Epithelial cell of prostate (primary cell): Measurements from ENCODE around the gene BLNK.

Source experiments
- DNase-seq: peaks from one replicate; pipeline ENCODE4 v3.0.0-alpha.2; 2011; ENCODE audit warnings: low read depth, low spot score
- H3K27ac ChIP-seq: fragments of 450-650 bp; 2 replicates; pipeline ENCODE4 v1.5.1; 2017; ENCODE audit warnings: mild to moderate bottlenecking

The BLNK gene

DNA sequence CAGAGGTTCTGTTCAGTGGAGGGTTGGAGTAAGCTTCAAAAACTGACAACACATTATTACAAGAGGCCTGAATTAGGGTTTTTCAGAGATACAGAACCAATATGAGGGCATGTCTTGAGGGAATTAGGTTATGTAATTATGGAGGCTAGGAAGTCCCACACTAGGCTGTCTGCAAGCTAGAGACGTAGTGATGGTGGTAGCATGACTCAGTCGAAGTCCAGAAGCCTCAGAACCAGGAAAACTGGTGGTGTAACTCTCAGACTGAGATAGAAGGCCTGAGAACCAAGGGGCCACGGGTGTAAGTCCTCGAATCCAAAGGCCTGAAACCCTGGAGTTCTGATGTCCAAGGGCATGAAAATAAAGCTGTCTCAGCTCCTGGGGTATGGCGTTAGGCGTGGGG lies 105.6 kb downstream of the BLNK start:
- no peak overlapping the region for H3K27ac ChIP-seq

DNA sequence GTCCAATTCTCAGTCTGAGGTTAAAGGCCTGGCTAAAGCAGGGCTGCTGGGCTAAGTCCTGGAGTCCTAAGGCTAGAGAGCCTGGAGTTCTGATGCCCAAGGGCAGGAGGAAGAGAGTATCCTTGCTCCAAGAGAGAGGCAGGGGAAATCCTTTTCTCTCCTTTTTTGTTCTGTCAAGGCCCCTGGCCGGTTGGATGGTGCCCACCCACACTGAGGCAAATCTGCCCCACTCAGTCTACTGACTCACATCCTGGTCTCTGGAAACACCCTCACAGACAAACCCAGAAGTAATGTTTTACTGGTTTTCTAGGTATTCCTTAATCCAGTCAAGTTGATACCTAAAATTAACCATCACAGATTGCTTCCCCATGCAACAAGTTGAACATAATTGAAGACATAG lies 118.3 kb downstream of the BLNK start:
- H3K27ac ChIP-seq: no peak overlapping the region
- no peak for DNase-seq

More for the DNA sequence above, 105.6 kb downstream of the BLNK start:
- DNase-seq: no peak

DNA sequence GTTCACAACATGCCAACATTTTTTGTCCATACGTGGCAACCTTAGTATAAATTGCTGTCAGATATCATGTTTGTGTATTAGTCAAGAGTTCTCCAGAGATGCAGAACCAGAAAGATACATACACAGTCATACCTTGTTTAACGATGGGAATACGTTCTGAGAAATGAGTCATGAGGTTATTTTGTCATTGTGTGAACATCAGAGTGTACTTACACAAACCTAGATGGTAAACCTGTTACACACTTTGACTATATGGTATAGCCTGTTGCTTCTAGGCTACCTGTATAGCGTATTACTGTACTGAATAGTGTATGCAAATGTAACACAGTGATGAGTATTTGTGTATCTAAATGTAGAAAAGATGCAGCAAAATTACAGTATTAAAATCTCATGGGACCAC lies 118.9 kb downstream of the BLNK start:
- no peak for DNase-seq
- H3K27ac ChIP-seq: no peak overlapping the region
